Stomach (tissue), 9 donors: Measurements from ENCODE around the gene NELFE. TPM values are rescaled to one million over a fixed set of nuclear protein-coding genes. Genes with fewer than 3 reads are reported as not detected.
"Not testable (repeated sequence)": the region's sequence is repeated elsewhere in the genome, so short reads cannot be mapped to it uniquely, and the experiment has no call there.

Experiments
- DNase-seq, 2 donors: peaks; one replicate each; pipeline versions ENCODE4 v3.0.0 to v3.0.0-alpha.2; 2013 to 2019
- H3K27ac ChIP-seq, 5 donors: fragments of 200-600 bp in 4 of 5; sonication (generic) in 4 of 5; one replicate each; pipeline ENCODE4 v1.5.1; 2013 to 2019; ENCODE audit warnings: mild to moderate bottlenecking in 1 of 5, moderate library complexity in 1 of 5
- H3K27me3 ChIP-seq, 3 donors: fragments of 200-600 bp; sonication (generic); one replicate each; pipeline ENCODE4 v1.5.1; 2017 to 2019; ENCODE audit warnings: mixed run types in 1 of 3
- H3K36me3 ChIP-seq, 4 donors: fragments of 200-600 bp; sonication (generic); 1 replicate in 3 of 4; 2 replicates in 1 of 4; pipeline ENCODE4 v1.5.1; 2016 to 2019
- H3K4me1 ChIP-seq, 4 donors: fragments of 200-600 bp; sonication (generic); one replicate each; pipeline ENCODE4 v1.5.1; 2016 to 2019
- H3K4me3 ChIP-seq, 4 donors: fragments of 200-600 bp; sonication (generic) in 3 of 4; one replicate each; pipeline ENCODE4 v1.5.1; 2016 to 2019; ENCODE audit warnings: mild to moderate bottlenecking in 1 of 4
- H3K9me3 ChIP-seq, 4 donors: fragments of 200-600 bp; sonication (generic); one replicate each; pipeline ENCODE4 v1.5.1; 2016 to 2019
- CTCF ChIP-seq, 7 experiments: fragments of 450-650 bp in 4 of 7; fragments of 200-600 bp in 3 of 7; sonication (generic) in 3 of 7; IDR thresholded peaks; one replicate each; pipeline ENCODE4 v1.5.1; 2016 to 2019; ENCODE audit warnings: antibody characterized with exemption in 7 of 7, control low read depth in 2 of 7, mild to moderate bottlenecking in 1 of 7
- EP300 ChIP-seq: sonication (generic); formaldehyde crosslinking; IDR thresholded peaks from one replicate; pipeline ENCODE4 v1.6.1; 2017; ENCODE audit warnings: antibody characterized with exemption
- POLR2A ChIP-seq, 4 donors: fragments of 450-650 bp; IDR thresholded peaks; one replicate each; pipeline ENCODE4 v1.6.1; 2016; ENCODE audit warnings: antibody characterized with exemption in 4 of 4, control low read depth in 2 of 4, mild to moderate bottlenecking in 1 of 4, moderate library complexity in 1 of 4
- POLR2AphosphoS5 ChIP-seq, 3 donors: sonication (generic); formaldehyde crosslinking; IDR thresholded peaks; one replicate each; pipeline ENCODE4 v1.6.1; 2016; ENCODE audit warnings: antibody characterized with exemption in 3 of 3
- WGBS, 5 donors: extraction: QIAGEN DNeasy Blood & Tissue Kit in 3 of 5; methylation state at CpG; one replicate each; pipeline versions ENCODE4 v1.1.5 to v1.1.7; 2013 to 2018; 5-methylcytosine and 5-hydroxymethylcytosine counted together
- intact Hi-C: fragments of 100-400 bp; cut with DNase I; formaldehyde crosslinking; loops from one replicate; pipeline ENCODE4 v1.15.1; 2023; ENCODE audit warnings: low total_unique reads
- polyA plus RNA-seq, 3 donors: library from polyadenylated mRNA; stranded (reverse); fragments of 200-250 nt; gene quantifications; one replicate each; pipeline ENCODE4 v1.2.3, GENCODE V29; 2013
- total RNA-seq, 5 donors: library from RNA; depleted of rRNA; stranded (reverse); fragments of >200 nt; gene quantifications; one replicate each; pipeline versions ENCODE4 v1.1.0 to v1.2.3, GENCODE V29; 2014 to 2016
- donor health status: healthy with polysubstance abuse.
- donor health status: Bipolar disorder and iron deficiency.
- donor health status: healthy.

NELFE gene
- total and polyA plus RNA-seq, 8 donors: 2.9 to 100 (median 51.5) TPM

GRCh38 chr6:32002546-32003268 is 43.9 kb upstream of the NELFE start:
- H3K27me3 ChIP-seq, H3K36me3 ChIP-seq, intact Hi-C loops, H3K9me3 ChIP-seq, DNase-seq, H3K4me1 ChIP-seq, H3K4me3 ChIP-seq, H3K27ac ChIP-seq: not testable (repeated sequence)
- WGBS, 5 donors: no CpG with 5 or more reads among the region's 15 CpGs

GRCh38 chr6:31996385-31996784 is 37.6 kb upstream of the NELFE start:
- H3K27ac ChIP-seq, H3K9me3 ChIP-seq, intact Hi-C loops, H3K4me3 ChIP-seq, H3K36me3 ChIP-seq, H3K27me3 ChIP-seq, H3K4me1 ChIP-seq, DNase-seq: not testable (repeated sequence)
- WGBS, 5 donors: 85 to 94% (median 90%) methylated on average over 5 to 6 of the region's 6 CpGs; no CpG with 5 or more reads in 1 of the 5 donors

GRCh38 chr6:31994421-31994820 is 35.6 kb upstream of the NELFE start:
- H3K27me3 ChIP-seq, intact Hi-C loops, H3K36me3 ChIP-seq, H3K9me3 ChIP-seq, H3K4me1 ChIP-seq, H3K4me3 ChIP-seq, H3K27ac ChIP-seq, DNase-seq: not testable (repeated sequence)
- WGBS, 5 donors: 90 to 99% (median 97%) methylated on average over 8 of the region's 14 CpGs; no CpG with 5 or more reads in 2 of the 5 donors

GRCh38 chr6:31989363-31989762 is 30.6 kb upstream of the NELFE start:
- H3K4me3 ChIP-seq, H3K4me1 ChIP-seq, H3K27ac ChIP-seq, H3K36me3 ChIP-seq, H3K9me3 ChIP-seq, H3K27me3 ChIP-seq, DNase-seq, intact Hi-C loops: not testable (repeated sequence)
- no CpG with 5 or more reads among the region's 10 CpGs for WGBS, 5 donors

GRCh38 chr6:31981744-31982143 is 23.0 kb upstream of the NELFE start, which contains the start of gene C4A:
Gene C4A, plus strand, starts transcription at chr6:31982057. Its CDS starts 51 bp downstream, at chr6:31982108.
- peaks cover 0 to 19% (median 16%) of the 10 kb centered on the region in 4 donors for H3K36me3 ChIP-seq
- DNase-seq, H3K4me1 ChIP-seq, H3K9me3 ChIP-seq, H3K27me3 ChIP-seq, intact Hi-C loops, H3K27ac ChIP-seq, H3K4me3 ChIP-seq: not testable (repeated sequence)
- WGBS, 5 donors: no CpG with 5 or more reads among the region's 7 CpGs

GRCh38 chr6:31980998-31981397 is 22.2 kb upstream of the NELFE start:
- H3K9me3 ChIP-seq, H3K4me3 ChIP-seq, intact Hi-C loops, H3K27me3 ChIP-seq, H3K4me1 ChIP-seq, DNase-seq, H3K27ac ChIP-seq: not testable (repeated sequence)
- H3K36me3 ChIP-seq: peaks cover 0 to 25% (median 16%) of the 10 kb centered on the region in 4 donors
- WGBS, 5 donors: no CpG with 5 or more reads among the region's 5 CpGs

GRCh38 chr6:31980195-31980876 is 21.6 kb upstream of the NELFE start:
- H3K36me3 ChIP-seq: peaks cover 0 to 25% (median 17%) of the 10 kb centered on the region in 4 donors
- H3K4me1 ChIP-seq, intact Hi-C loops, H3K27me3 ChIP-seq, H3K4me3 ChIP-seq, H3K27ac ChIP-seq, DNase-seq, H3K9me3 ChIP-seq: not testable (repeated sequence)
- 90 to 96% (median 91%) methylated on average over 6 to 13 of the region's 13 CpGs for WGBS, 5 donors

GRCh38 chr6:31979238-31979898 is 20.6 kb upstream of the NELFE start:
- Histone ChIP-seq H3K27me3 (no peaks in the 10 kb centered on the region), H3K27ac (no peak overlapping the region), H3K9me3 (no peaks in the 10 kb centered on the region), H3K36me3 (peaks cover 0 to 25% (median 21%) of the 10 kb centered on the region in 4 donors), H3K4me1 (peaks cover 0 to 3% (median 0%) of the 10 kb centered on the region in 4 donors), H3K4me3 (no peak overlapping the region)
- intact Hi-C loops: no loop called here
- no peak for DNase-seq
- TF ChIP-seq POLR2A (IDR thresholded peaks at IDR 0.05) (no peak), CTCF (IDR thresholded peaks at IDR 0.05) (no peak), EP300 (no peak), POLR2AphosphoS5 (IDR thresholded peaks at IDR 0.05) (no peak)
- WGBS, 5 donors: 81 to 97% (median 89%) methylated on average over 3 of the region's 3 CpGs
